Choroid plexus epithelial cell (primary cell): ENCODE measurements around the gene LRPAP1.

ENCODE experiments used
- DNase-seq: peaks from one replicate; pipeline ENCODE4 v3.0.0-alpha.2; 2010; ENCODE audit warnings: low read depth
- H3K4me3 ChIP-seq: 2 replicates; pipeline ENCODE4 v1.5.1; 2011; ENCODE audit warnings: low read depth, mild to moderate bottlenecking, control low read depth, low read length, moderate library complexity
- CTCF ChIP-seq: conservative IDR thresholded peaks from 2 replicates; pipeline ENCODE4 v1.5.1; 2011; ENCODE audit warnings: low read depth, mild to moderate bottlenecking, control low read depth, inconsistent platforms, low read length, moderate library complexity

Gene LRPAP1

GRCh38 chr4:3497523-3498389 is 34.5 kb downstream of the LRPAP1 start:
- no peak overlapping the region for H3K4me3 ChIP-seq
- DNase-seq = no peak
- TF ChIP-seq CTCF = no peak

DNA sequence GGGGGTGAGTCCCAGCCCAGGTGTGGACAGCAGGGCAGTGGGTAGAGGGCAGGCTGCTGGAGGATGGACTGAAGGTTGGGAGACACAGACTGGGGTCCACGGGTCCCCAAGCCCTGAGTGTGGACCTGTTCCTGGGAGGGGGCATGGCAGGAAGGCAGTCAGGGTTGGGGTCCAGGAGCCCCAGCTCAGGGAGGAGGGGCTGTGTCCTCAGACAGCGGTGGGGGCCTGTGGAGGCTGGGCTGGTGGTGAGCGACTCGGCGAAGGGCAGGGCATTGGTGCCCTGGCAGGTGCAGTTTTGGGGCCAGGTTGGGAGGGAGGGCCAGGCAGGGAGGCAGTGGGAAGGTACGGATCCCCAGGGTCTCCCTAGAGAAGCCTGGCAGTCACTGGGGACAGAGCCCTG is 35.1 kb downstream of the LRPAP1 start:
- no peak for DNase-seq
- H3K4me3 ChIP-seq = no peak overlapping the region
- TF ChIP-seq CTCF = no peak

- no peak overlapping the region for H3K4me3 ChIP-seq
- no peak for DNase-seq
- TF ChIP-seq CTCF = no peak
Observed at GRCh38 chr4:3496021-3496420, 36.2 kb downstream of the LRPAP1 start.

DNA sequence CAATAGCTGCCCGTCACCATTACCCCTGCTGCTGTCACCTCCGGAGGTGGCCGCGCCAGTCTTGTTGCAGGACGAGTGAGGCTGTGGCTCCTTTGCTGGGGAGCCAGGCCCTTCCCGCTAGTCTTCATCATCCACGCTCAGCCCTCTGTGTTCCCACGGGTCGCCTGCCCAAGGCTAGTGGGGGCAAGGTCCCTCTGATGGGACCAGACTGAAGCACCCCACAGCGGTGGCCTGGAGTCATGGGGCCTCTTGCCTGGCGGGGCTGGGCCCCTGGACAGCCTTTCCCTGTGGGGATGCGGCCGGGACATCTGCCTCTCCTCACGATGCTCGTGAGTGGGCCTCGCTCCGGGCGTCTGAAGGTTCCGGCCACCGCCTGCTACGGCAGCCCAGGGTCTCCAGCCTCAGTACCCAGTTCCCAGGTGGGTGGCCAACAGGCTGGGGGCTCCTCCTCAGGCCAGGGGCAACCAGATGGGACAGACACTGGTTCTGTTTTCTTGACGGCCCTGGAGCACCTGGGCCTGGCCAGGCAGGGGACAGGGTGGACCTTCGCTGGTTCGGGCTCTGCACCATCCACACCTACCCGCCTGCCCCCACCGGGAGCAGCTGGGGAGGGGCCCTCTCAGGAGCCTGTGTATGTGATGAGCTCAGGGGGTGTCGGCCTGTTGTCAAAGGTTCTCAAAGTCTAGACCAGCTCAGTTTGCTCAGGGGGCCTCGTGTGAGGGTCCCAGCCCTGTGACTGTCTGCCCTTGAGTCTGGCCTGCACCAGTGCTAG is 36.8 kb downstream of the LRPAP1 start:
- TF ChIP-seq CTCF = no peak
- H3K4me3 ChIP-seq = no peak overlapping the region
- DNase-seq = no peak

DNA sequence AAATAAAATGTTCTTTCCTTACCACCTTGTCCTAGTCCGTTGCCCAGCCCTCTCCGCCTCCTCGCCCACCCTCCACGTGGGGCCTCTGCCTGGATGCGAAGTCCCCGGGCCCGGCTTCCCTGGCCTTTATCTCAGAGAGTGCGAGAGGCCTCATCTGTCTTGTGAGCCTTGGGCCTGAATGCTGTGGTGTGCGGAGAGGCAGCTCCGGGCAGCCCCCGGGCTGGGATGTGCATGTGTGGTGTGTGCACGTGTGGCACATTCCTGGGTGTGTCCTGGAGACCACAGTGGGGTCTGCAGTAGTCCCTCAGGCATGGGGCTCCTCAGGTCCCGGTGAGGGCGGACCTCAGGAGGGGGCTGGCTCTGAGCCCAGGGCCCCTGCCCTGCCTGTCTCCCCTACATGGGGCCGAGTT is 37.8 kb downstream of the LRPAP1 start:
- no peak overlapping the region for H3K4me3 ChIP-seq
- DNase-seq = no peak
- no peak for TF ChIP-seq CTCF

DNA sequence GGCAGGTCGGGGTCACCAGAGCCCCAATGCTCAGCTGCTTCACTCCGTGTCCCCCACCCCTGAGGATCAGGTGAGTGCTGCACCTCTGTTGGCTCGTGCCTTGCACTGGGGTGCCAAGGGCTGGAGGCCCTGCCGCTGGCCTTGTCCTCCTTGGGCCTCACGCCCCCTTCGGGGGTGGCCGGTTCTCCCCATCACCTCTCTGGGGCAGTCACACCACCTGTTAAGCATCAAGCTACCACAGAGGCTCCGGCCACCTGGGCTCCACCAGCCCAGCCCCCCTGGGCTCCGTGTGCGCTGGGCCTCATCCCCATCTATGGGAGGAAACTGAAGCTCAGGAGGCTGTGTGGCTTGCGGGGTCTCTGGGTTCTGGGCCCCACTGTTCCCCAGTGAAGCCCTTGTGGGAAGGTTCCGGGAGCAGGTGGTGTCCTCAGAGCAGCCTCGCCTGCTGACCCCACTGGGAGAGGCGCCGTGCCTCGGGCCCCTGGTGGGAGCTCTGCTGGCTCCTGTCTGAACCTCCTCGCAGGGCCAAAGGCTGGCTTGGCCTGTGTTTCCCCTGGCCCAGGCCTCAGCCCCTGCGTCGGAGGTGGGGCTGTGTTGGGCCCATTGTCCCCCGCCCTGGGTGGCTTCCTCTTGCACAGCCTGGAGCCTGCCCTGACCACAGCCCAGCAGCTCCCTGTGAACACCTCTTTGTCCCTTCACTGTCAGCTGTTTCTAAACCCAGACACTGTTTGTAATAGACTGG is 38.3 kb downstream of the LRPAP1 start:
- no peak for DNase-seq
- no peak overlapping the region for H3K4me3 ChIP-seq
- TF ChIP-seq CTCF = no peak
